GM12878 (cell line): ENCODE measurements around the gene PSMB7. TPM values are rescaled to one million over a fixed set of nuclear protein-coding genes. Genes with fewer than 3 reads are reported as not detected.

Experiments
- BMI1 ChIP-seq: fragments of 450-650 bp; IDR thresholded peaks from 2 replicates; pipeline ENCODE4 v1.6.1; 2016; ENCODE audit warnings: mild to moderate bottlenecking, moderate library complexity, borderline replicate concordance
- BRCA1 ChIP-seq: IDR thresholded peaks from 2 replicates; pipeline ENCODE4 v1.6.1; 2011; ENCODE audit warnings: low read depth, low read length, improper control_type of control experiment
- CBX3 ChIP-seq: fragments of 200-600 bp; sonication (generic); IDR thresholded peaks from 2 replicates; pipeline ENCODE4 v1.6.1; 2016; ENCODE audit warnings: low read depth, borderline replicate concordance
- EED ChIP-seq: sonication (generic); IDR thresholded peaks from 2 replicates; pipeline ENCODE4 v1.6.1; 2016; ENCODE audit warnings: antibody characterized with exemption, low read depth
- EZH2 ChIP-seq: IDR thresholded peaks from 2 replicates; pipeline ENCODE4 v1.6.1; 2012; ENCODE audit warnings: low read depth, mild to moderate bottlenecking, control low read depth, inconsistent platforms, low read length, borderline replicate concordance; ENCODE audit not compliant: control insufficient read depth
- GABPA ChIP-seq: IDR thresholded peaks from 2 replicates; pipeline ENCODE4 v1.6.1; 2014; ENCODE audit warnings: antibody characterized with exemption, low read depth, mild to moderate bottlenecking, inconsistent platforms
- HCFC1 ChIP-seq: fragments of 150-350 bp; IDR thresholded peaks from 2 replicates; pipeline ENCODE4 v1.6.1; 2014; ENCODE audit warnings: low read length
- KAT2A ChIP-seq: conservative IDR thresholded peaks from 2 replicates; pipeline ENCODE4 v1.6.1; 2011; ENCODE audit warnings: low read depth, low read length; ENCODE audit not compliant: control insufficient read depth
- KDM1A ChIP-seq: fragments of 200-600 bp; sonication (generic); IDR thresholded peaks from 2 replicates; pipeline ENCODE4 v1.6.1; 2016; ENCODE audit warnings: borderline replicate concordance
- MTA3 ChIP-seq: IDR thresholded peaks from 2 replicates; pipeline ENCODE4 v1.6.1; 2012; ENCODE audit warnings: low read length, inconsistent platforms, borderline replicate concordance
- NFYB ChIP-seq: IDR thresholded peaks from 2 replicates; pipeline ENCODE4 v1.6.1; 2011; ENCODE audit warnings: low read depth, mild to moderate bottlenecking, low read length, improper control_type of control experiment, moderate library complexity; ENCODE audit not compliant: insufficient read depth
- NR2F1 ChIP-seq: fragments of 450-650 bp; conservative IDR thresholded peaks from 2 replicates; pipeline ENCODE4 v1.6.1; 2017; ENCODE audit warnings: mild to moderate bottlenecking
- RBBP5 ChIP-seq: fragments of 200-600 bp; sonication (generic); conservative IDR thresholded peaks from 2 replicates; pipeline ENCODE4 v1.6.1; 2016
- RCOR1 ChIP-seq: conservative IDR thresholded peaks from 2 replicates; pipeline ENCODE4 v1.6.1; 2012; ENCODE audit warnings: low read depth, low read length, improper control_type of control experiment
- RELA ChIP-seq: fragments of 450-650 bp; IDR thresholded peaks from 2 replicates; pipeline ENCODE4 v1.8.0; 2014; ENCODE audit warnings: borderline replicate concordance; ENCODE audit not compliant: partially characterized antibody
- SMC3 ChIP-seq: IDR thresholded peaks from 2 replicates; pipeline ENCODE4 v1.6.1; 2011; ENCODE audit warnings: low read length, improper control_type of control experiment, borderline replicate concordance
- SPI1 ChIP-seq: IDR thresholded peaks from 2 replicates; pipeline ENCODE4 v1.6.1; 2011; ENCODE audit warnings: low read depth, mild to moderate bottlenecking, low read length, moderate library complexity, borderline replicate concordance; ENCODE audit not compliant: insufficient read depth
- SREBF1 ChIP-seq: IDR thresholded peaks from 2 replicates; pipeline ENCODE4 v1.6.1; 2012; ENCODE audit warnings: mild to moderate bottlenecking, low read length
- SREBF2 ChIP-seq: IDR thresholded peaks from 2 replicates; pipeline ENCODE4 v1.6.1; 2012; ENCODE audit warnings: mild to moderate bottlenecking, low read length
- YBX1 ChIP-seq: fragments of 450-650 bp; IDR thresholded peaks from 2 replicates; pipeline ENCODE4 v1.6.1; 2016; ENCODE audit warnings: antibody characterized with exemption
- polyA plus RNA-seq, 11 experiments: library from polyadenylated mRNA; depleted of rRNA in 4 of 11; unstranded in 6 of 11; stranded (reverse) in 5 of 11; fragments of >200 nt; fragmentation: Nextera tagmentation in 4 of 11; fragmentation: Illumina TruSeq in 1 of 11; extraction: Ambion mirVana in 4 of 11; extraction: Trizol in 1 of 11; gene quantifications; 1 replicate in 1 of 11; 2 replicates in 10 of 11; pipeline versions ENCODE4 v1.2.1 to v1.2.3, GENCODE V29; 2011 to 2016; ENCODE audit warnings: inconsistent platforms in 2 of 11, missing spikeins in 2 of 11, low read depth in 1 of 11
- total RNA-seq, 4 experiments: library from RNA; depleted of rRNA in 3 of 4; stranded (reverse); fragments of >200 nt in 3 of 4; fragmentation: Illumina TruSeq in 1 of 4; extraction: Trizol in 1 of 4; gene quantifications; 2 replicates each; pipeline versions ENCODE4 v1.2.1 to v1.2.3, GENCODE V29; 2013 to 2021
- TF ChIP-seq, protein P1 (sequence below): IDR thresholded peaks from 2 replicates; pipeline ENCODE4 v1.6.1; 2011; ENCODE audit warnings: borderline replicate concordance, low read depth, mild to moderate bottlenecking, moderate library complexity, mixed read lengths, low read length; ENCODE audit not compliant: insufficient read depth; ENCODE audit errors: extremely low read length
- TF ChIP-seq, protein P2 (sequence below): IDR thresholded peaks from 2 replicates; pipeline ENCODE4 v1.6.1; 2011; ENCODE audit warnings: low read depth, mild to moderate bottlenecking, low read length, moderate library complexity, borderline replicate concordance; ENCODE audit errors: extremely low read depth
- TF ChIP-seq, protein P3 (sequence below): IDR thresholded peaks from 2 replicates; pipeline ENCODE4 v1.6.1; 2011; ENCODE audit warnings: borderline replicate concordance, low read depth, mild to moderate bottlenecking, moderate library complexity, low read length; ENCODE audit not compliant: insufficient read depth, poor library complexity, severe bottlenecking
- TF ChIP-seq, protein P4 (sequence below): fragments of 450-650 bp; IDR thresholded peaks from 2 replicates; pipeline ENCODE4 v1.6.1; 2016; ENCODE audit warnings: mild to moderate bottlenecking, moderate library complexity, borderline replicate concordance

The PSMB7 gene
- total and polyA plus RNA-seq, 10 of the 15 experiments (the other 5 are each of a cell fraction or from before 2014, with no cell fraction given) = 174 to 564 (median 268) TPM

DNA sequence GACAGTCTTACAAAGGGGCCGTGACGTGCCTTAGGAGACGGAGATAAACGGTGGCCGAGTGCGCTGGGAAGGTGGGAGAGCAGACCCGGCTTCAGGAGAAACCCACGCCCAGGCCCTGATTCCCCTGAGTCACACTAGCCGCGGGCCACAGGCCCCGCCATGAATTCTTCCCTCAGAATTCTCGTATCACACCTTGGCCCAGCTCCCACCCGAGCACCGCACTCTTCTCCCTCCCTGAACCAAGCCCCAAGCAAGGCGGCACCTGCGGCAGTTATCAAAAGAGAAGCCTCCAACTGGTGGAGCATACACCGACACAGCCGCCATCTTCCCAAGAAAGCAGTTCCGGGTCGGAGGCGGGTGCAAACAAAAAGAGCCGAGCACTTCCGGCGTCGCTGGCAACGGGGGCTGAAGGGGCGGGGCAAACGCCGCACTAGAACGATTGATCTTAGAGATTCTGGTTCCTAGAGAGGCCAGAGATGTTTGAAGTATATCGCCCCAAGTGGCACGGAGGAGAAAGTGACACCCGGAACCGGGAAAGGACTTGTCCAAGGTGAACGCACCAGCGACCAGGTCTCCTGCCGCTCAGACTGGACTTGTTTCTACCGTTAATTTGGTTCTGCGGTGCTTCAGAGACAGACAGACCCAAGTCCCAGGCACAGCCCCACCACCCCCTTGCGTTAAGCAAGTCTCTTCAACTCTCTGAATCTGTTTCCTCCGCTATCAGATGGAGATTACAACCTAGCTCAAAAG lies at the start of gene PSMB7 (continued):
- no peak for TF ChIP-seq SMC3
- no peak for TF ChIP-seq EZH2
- TF ChIP-seq HCFC1 = peak; percentile 78
- no peak for TF ChIP-seq NR2F1
- no peak for TF ChIP-seq YBX1
- peak; percentile 74 for TF ChIP-seq RELA
- TF ChIP-seq MTA3 = 0 out of 2 replicates have a peak, but pooled peaks have one; percentile 25
- TF ChIP-seq NFYB = no peak
- TF ChIP-seq BRCA1 = no peak
- TF ChIP-seq, protein P1, sequence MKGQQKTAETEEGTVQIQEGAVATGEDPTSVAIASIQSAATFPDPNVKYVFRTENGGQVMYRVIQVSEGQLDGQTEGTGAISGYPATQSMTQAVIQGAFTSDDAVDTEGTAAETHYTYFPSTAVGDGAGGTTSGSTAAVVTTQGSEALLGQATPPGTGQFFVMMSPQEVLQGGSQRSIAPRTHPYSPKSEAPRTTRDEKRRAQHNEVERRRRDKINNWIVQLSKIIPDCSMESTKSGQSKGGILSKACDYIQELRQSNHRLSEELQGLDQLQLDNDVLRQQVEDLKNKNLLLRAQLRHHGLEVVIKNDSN = no peak
- TF ChIP-seq SREBF1 = peak; percentile 82
- no peak for TF ChIP-seq CBX3
- peak; percentile 99 for TF ChIP-seq GABPA
- TF ChIP-seq, protein P2, sequence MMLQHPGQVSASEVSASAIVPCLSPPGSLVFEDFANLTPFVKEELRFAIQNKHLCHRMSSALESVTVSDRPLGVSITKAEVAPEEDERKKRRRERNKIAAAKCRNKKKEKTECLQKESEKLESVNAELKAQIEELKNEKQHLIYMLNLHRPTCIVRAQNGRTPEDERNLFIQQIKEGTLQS = no peak
- TF ChIP-seq KDM1A = no peak
- TF ChIP-seq BMI1 = no peak; the same call in 1 of the 2 replicates
- TF ChIP-seq, protein P3, sequence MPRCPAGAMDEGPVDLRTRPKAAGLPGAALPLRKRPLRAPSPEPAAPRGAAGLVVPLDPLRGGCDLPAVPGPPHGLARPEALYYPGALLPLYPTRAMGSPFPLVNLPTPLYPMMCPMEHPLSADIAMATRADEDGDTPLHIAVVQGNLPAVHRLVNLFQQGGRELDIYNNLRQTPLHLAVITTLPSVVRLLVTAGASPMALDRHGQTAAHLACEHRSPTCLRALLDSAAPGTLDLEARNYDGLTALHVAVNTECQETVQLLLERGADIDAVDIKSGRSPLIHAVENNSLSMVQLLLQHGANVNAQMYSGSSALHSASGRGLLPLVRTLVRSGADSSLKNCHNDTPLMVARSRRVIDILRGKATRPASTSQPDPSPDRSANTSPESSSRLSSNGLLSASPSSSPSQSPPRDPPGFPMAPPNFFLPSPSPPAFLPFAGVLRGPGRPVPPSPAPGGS = no peak
- TF ChIP-seq EED = no peak
- TF ChIP-seq, protein P4, sequence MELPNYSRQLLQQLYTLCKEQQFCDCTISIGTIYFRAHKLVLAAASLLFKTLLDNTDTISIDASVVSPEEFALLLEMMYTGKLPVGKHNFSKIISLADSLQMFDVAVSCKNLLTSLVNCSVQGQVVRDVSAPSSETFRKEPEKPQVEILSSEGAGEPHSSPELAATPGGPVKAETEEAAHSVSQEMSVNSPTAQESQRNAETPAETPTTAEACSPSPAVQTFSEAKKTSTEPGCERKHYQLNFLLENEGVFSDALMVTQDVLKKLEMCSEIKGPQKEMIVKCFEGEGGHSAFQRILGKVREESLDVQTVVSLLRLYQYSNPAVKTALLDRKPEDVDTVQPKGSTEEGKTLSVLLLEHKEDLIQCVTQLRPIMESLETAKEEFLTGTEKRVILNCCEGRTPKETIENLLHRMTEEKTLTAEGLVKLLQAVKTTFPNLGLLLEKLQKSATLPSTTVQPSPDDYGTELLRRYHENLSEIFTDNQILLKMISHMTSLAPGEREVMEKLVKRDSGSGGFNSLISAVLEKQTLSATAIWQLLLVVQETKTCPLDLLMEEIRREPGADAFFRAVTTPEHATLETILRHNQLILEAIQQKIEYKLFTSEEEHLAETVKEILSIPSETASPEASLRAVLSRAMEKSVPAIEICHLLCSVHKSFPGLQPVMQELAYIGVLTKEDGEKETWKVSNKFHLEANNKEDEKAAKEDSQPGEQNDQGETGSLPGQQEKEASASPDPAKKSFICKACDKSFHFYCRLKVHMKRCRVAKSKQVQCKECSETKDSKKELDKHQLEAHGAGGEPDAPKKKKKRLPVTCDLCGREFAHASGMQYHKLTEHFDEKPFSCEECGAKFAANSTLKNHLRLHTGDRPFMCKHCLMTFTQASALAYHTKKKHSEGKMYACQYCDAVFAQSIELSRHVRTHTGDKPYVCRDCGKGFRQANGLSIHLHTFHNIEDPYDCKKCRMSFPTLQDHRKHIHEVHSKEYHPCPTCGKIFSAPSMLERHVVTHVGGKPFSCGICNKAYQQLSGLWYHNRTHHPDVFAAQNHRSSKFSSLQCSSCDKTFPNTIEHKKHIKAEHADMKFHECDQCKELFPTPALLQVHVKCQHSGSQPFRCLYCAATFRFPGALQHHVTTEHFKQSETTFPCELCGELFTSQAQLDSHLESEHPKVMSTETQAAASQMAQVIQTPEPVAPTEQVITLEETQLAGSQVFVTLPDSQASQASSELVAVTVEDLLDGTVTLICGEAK = peak; percentile 98
- TF ChIP-seq RCOR1 = 0 out of 2 replicates have a peak, but pooled peaks have one; percentile 42
- TF ChIP-seq SREBF2 = peak; percentile 51; the same call in 1 of the 2 replicates
- 0 out of 2 replicates have a peak, but pooled peaks have one; percentile 3 for TF ChIP-seq SPI1
- no peak for TF ChIP-seq KAT2A
- TF ChIP-seq RBBP5 = no peak
